Smooth muscle cell of the brain vasculature (primary cell): Measurements from ENCODE around the gene PACS1.

Source experiments
- DNase-seq: peaks from one replicate; pipeline ENCODE4 v3.0.0-alpha.2; 2012; ENCODE audit warnings: low read depth, low spot score

The PACS1 gene

GRCh38 chr11:66224226-66224855 lies 154.3 kb downstream of the PACS1 start:
- no peak for DNase-seq

DNA sequence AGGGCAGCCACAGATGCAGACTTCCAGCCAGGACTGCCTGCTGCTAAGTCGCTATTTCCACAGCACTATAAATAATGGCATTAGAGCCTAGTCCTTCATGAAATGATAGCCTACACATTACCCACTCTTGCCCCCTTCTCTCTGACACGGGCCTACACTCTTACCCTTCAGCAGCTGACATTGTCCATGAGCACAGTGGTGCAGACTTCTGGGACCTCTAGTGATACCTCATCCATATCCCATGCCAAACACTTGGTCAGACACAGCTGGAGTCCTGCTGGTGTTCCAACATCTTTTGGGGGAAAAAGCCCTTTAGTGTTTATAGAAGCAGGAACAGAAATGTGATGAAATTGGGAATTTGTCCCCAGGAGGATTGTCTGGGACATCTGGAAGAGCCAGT lies 155.0 kb downstream of the PACS1 start:
- no peak for DNase-seq

DNA sequence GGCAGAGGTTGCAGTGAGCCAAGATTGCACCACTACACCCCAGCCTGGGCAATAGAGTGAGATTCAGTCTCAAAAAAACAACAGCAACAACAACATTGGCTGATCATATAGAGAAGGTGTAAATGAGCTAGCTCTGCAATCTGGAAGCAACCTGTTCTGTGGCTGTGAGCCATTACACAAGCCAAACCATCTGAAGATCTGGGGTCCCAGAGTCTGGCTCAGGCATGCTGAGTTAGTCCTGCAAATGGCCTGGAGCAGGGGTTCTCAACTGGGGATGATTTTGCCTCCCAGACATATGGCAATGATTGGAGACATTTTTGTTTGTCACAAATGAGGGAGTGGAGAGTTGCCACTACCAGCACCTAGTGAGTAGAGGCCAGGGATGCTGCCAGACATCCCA lies 156.0 kb downstream of the PACS1 start:
- DNase-seq = no peak

DNA sequence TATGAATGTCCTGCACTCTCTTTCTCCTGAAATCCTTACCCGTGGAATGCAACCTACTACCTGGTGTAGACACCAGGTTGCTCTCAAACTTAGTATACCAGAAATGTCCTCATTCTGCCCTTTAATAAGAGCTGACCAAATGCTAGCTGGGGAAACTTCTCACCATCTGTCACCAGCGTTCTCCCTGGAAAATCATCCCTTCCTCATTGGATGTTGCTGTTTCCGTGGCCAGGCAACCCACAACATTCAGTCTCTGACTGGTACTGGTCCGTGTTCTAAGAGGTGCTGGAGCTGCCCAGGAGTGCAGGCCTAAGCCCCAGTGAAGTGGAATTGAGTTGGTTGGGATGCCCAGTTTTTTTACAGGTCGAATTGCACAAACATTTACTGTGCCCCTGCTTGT lies 157.6 kb downstream of the PACS1 start:
- DNase-seq = no peak

GRCh38 chr11:66228521-66228920 lies 158.4 kb downstream of the PACS1 start:
- DNase-seq = no peak

DNA sequence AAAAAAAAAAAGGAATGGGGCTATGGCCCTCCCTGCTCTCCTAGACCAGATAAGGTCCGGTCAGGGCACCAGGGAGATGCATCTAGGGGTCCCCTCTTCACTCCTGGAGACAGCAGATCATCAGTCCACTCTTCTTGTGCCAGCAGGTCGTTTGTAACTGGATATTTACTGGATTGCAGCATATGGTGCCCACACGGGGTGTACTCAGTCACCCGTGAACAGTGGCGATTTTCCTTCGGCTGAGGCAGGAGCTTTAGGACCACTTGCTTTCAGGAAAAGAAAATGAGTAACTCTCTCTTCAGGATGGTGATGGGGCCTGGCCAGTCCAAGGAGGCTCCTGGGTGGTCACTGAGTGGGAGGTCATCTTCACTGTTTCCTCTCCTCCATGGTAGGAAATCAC lies 160.1 kb downstream of the PACS1 start:
- DNase-seq = no peak

DNA sequence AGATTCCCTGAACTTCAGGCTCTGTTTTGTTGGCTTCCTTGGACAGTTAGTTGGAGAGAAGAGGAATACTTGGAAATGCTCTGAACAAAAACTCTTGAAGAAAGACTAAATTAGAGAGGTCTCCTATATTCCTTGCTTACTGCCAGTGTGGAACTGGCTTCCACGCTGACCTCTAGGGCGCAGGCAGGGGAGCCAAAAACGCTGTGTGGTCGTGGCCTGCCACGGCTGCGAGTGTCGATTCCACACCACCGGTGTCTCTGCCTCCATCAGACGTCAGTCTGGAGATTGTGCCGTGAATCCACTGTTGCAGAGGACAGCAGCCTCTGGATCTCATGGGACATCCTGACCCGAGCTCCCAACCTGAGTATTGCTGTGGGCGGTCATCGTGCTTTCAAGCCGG lies 160.9 kb downstream of the PACS1 start:
- DNase-seq = no peak

DNA sequence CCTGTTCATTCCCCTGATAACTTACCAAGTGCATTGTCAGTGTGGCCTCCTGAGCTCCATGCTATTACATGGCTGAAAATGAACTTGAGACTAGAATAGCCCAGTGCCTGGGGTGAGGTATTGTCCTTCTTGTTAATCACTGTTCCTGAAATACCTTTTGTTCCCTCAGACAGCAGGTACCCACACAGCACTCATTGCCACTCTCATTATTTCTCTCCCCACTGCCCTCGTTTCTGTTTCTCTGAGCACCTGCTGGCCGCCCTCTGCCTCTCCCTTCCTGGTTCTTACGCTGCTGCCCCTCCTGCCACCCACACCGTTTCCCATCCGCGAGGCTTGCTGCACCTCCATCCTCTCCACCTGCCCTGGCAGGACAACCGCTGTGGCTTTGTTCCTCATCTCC lies 161.5 kb downstream of the PACS1 start:
- DNase-seq = no peak

DNA sequence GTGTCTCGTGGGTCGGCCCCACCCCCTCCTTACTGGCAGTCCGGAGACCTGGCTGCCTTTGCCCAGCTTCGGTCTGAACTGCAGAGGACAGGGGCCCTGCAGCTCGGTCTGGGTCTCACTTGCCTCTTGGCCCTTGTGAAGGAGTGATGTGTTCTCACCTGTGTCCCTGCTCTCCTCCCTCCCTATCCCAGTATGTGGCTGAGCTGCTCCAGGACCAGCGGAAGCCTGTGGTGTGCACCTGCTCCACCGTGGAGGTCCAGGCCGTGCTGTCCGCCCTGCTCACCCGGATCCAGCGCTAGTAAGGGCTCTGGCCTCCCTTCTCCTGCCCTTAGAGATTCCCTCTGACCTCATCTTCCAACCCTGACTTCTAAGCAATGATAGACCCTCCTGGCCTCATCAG lies 162.7 kb downstream of the PACS1 start:
- no peak for DNase-seq

DNA sequence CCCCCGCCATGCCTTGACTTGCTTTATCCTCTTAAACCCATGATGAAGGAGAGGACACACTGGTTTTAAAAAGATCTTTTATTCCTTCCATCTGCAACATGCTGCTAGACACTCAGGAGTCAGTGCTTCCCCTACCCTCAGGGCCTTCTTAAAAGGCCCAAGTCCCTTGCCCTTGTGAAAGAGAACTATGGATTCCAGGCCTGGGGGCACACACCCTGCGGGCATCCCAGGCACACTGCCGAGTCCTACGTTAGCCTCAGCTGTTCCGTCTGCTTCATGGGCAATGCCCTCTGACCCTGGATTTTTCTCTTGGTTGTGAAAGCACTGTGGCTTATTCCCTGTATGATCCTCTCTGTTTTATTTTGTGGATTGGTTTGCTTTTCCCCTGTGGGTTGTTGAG lies 163.2 kb downstream of the PACS1 start:
- no peak for DNase-seq

GRCh38 chr11:66235141-66235540 lies 165.1 kb downstream of the PACS1 start:
- DNase-seq = no peak

DNA sequence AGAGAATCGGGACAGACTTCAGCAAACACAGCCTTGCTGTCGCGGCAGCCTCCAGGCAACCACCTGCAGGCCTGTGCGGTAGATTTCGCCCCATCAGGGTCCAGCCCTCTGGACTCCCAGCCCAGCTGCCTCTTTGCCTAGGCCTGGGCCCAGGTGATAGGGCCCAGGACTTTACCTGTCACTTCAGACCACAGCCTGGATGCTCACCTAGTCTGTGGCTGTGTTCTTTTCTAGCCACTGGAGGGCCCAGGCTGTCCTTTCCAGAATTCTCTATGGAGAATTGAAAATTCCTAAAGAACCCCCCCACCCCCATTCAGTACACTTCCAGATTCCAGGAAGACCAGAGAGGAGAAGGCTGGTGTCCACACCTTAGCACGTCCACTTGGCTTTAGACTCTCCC lies 167.8 kb downstream of the PACS1 start:
- DNase-seq = no peak

DNA sequence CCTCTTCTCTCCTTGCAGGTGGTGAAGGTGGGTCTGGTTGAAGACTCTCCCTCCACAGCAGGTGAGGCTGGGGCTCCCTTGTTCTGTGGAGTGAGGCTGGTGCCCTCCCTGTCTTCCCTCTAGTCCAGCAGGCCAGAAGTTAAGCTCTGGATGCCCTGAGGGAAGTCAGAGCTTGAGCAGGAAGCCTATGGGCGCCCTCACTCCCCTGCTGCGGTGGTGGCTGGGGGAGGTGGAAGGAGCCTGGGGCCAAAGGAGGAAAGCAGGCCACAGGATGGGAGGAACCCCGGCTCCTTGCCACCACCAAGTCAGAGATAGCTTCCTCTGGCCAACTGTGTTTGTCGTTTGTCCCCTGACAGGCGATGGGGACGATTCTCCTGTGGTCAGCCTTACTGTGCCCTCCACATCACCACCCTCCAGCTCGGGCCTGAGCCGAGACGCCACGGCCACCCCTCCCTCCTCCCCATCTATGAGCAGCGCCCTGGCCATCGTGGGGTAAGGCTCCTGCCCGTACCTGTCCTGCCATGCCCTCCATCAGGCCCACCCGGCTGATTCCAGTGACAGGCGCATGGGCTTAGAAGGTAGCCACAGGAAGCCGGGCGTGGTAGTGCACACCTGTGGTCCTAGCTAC lies 168.8 kb downstream of the PACS1 start:
- no peak for DNase-seq

GRCh38 chr11:66239511-66239910 lies 169.4 kb downstream of the PACS1 start:
- no peak for DNase-seq

- DNase-seq = no peak
Measured at GRCh38 chr11:66239998-66240780, 170.1 kb downstream of the PACS1 start.

DNA sequence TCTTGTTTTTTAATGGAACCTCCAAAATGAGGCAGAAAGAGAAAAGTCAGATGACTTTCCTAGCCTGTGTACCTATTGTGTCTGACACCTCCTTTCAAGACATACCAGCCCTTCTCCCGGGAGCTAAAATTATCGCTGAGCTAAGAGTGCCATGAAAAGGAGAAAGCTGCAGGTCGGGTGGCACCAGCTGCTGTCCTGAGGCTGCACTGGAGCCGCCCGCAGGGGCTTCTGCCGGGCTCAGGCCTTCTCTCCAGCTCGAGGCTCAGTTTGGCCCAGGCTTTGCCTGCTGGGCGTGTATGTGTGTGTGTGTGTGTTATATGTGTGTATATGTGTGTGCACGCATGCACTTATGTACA lies 170.7 kb downstream of the PACS1 start:
- no peak for DNase-seq

GRCh38 chr11:66242095-66242765 lies 172.2 kb downstream of the PACS1 start:
- no peak for DNase-seq

- no peak for DNase-seq
Measured at GRCh38 chr11:66243782-66244535, 173.9 kb downstream of the PACS1 start.

- no peak for DNase-seq
Measured at GRCh38 chr11:66247295-66247694, 177.2 kb downstream of the PACS1 start.

- no peak for DNase-seq
Measured at GRCh38 chr11:66247801-66248200, 177.7 kb downstream of the PACS1 start.

DNA sequence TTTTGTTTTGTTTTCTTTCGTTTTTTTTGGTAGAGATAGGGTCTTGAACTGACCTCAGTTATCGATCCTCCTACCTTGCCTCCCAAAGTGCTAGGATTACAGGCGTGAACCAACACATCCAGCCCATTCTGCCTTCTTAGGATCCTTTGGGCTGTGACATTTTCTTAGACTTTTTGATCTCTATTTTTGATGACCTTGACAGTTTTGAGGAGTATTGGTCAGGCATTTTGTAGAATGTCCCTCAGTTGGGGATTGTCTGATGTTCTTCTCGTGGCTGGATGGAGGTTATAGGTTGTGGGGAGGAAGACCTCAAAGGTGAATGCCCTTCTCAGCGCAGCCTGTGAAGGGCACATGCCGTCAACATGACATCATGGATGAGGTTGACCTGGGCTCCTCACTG lies 178.8 kb downstream of the PACS1 start:
- DNase-seq = no peak

GRCh38 chr11:66251809-66252208 lies 181.7 kb downstream of the PACS1 start:
- no peak for DNase-seq
